Stimulated activated CD4-positive, alpha-beta T cell treated with anti-CD3 and anti-CD28 coated beads, Interleukin-4, amount 100 ng/mL, for 4 hours (primary cell): Measurements from ENCODE around the gene UBA1.
A peak's percentile ranks its signal among the peaks of the same experiment; 100 is the strongest.
"Not testable (repeated sequence)": the region's sequence is repeated elsewhere in the genome, so short reads cannot be mapped to it uniquely, and the experiment has no call there.

ENCODE experiments used
- DNase-seq, 2 experiments: peaks; one replicate each; pipeline ENCODE4 v3.0.0-alpha.2; 2020

The UBA1 gene

DNA sequence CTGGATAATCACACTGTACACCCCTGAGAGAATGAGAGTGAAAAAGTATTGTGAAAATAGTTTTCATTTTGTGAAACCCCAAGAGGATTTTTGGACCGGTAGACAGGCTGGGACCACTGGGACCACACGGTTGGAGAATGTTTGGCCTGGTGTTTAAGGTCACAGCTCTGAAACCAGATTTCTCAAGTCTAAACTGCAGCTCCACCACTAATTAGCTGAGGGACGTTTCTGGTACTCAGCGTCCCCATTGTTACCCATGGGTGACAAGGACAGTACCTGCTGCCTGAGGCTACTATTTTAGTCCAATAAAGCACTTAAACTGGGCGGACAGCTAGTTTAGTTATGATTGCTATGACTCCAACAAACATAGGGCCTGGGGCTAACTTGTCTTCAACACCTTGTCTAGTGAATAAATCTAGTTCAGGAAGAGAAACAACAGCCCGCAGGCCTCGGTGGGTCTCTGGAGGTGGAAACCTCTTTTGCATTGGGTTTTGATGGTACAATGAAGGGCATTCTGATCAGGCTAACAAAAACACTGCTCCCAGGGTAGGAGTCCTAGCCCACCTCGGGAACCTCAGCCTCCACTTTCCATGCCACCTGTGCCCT, 38.7 kb downstream of the UBA1 start:
- no peak for DNase-seq

DNA sequence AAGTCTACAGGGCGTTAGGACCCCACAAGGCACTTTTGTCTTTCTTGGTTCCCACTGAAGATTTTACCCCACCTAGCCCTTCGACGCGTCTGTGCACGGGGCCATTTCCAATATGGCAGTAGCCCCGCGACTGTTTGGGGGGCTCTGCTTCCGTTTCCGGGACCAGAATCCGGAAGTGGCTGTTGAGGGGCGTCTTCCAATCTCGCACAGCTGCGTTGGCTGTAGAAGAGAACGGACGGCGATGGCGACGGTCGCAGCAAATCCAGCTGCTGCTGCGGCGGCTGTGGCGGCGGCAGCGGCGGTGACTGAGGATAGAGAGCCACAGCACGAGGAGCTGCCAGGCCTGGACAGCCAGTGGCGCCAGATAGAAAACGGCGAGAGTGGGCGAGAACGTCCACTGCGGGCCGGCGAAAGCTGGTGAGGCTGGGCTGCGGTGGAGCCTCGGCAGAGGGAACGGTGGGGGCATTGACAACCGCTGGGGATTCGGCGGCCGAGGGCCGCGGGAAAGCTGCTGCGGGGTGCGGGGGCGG, 39.2 kb downstream of the UBA1 start, which contains the start of gene USP11:
Gene USP11, plus strand, starts transcription at position 207 of the 530 bp plus-strand sequence. Its CDS starts 35 bp downstream, at position 242.
- DNase-seq, result peak; percentile 6 to 25

DNA sequence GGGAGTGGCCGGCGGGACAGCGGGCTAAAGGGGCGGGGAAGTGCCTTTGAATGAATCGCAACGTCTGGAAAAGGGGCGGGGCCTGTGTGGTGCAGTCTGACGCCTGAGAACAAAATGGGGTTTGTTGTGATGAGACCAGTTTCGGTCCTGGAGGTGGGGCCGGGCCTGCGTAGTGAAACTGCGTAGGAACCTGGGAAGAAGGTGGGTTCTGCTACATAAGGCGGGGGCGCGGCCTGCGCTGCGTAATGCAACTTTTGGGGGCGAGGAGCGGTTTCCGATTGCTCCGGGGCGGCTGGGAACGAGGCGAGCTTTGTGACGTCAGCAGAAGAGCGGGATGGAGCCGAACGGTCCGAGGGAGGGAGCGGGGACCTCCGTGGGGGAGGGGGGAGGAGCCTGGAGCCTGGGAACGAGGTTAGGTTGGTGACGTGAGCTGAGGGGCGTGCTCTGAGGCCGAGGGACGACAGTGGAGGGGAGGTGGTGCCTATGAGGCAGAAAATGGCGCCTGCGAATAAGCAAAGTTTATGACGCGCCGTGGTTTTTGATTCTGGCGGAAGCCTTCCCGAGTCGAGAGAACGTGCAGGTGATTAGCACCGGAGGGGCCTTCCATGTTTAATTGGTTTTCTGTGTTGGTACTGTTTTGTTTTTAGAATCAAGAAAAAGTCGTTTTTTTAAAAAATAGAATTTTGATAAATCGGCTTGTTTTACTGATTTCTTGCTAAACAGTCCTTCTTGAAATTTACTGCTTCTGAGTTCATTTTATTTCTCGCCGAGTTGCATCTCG, 39.9 kb downstream of the UBA1 start:
- DNase-seq, result peak; percentile 83 to 96

DNA sequence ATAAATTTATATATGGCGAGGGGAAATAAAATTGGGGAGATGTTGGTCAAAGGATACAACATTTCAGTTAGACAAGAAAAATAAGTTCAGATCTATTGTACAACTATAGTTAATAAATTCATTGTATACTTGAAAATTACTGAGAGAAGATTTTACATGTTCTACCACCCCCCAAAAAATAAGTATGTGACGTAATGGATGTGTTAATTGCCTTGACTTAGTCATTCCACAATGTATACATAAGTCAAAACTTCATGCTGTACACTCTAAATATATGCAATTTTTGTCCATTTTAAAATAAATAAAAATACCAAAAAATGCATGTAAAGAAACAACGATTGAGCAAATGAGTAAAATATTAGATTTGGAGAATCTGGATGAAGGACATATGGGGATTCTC, 41.0 kb downstream of the UBA1 start:
- DNase-seq, result no peak

DNA sequence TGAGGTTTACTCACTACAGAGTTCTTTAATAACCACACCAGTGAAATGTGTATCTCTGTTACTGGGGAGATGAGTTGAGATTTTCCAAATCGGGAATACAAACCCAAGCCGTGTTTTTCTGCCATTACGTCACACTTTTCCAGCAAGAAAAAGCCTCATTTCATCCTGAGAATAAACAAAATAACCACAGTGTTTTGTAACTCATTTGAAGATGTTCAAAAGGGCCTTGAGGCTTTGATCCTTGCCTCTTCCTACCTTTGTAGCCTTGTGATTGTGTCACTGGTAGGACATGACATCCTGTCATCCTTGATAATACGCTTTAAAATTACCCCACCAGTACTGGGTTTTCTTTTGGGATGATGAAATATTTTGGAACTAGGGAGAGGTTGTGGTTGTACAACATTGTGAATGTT, 42.1 kb downstream of the UBA1 start:
- no peak for DNase-seq

DNA sequence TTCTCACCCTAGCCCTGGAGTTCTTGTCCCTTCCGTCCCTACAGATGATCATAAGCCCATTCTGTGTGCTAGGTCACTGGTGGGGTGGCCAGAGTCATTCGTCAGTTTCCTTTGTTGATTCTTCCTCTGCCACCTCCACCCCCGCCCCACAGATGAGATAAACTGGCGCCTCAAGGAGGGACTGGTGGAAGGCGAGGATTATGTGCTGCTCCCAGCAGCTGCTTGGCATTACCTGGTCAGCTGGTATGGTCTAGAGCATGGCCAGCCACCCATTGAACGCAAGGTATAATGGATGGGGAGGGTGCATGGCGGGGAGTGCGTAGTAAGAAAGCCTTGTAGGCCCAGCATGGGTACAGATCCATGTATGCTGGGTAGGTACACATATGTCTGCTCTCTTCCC, 45.6 kb downstream of the UBA1 start:
- DNase-seq, result no peak

DNA sequence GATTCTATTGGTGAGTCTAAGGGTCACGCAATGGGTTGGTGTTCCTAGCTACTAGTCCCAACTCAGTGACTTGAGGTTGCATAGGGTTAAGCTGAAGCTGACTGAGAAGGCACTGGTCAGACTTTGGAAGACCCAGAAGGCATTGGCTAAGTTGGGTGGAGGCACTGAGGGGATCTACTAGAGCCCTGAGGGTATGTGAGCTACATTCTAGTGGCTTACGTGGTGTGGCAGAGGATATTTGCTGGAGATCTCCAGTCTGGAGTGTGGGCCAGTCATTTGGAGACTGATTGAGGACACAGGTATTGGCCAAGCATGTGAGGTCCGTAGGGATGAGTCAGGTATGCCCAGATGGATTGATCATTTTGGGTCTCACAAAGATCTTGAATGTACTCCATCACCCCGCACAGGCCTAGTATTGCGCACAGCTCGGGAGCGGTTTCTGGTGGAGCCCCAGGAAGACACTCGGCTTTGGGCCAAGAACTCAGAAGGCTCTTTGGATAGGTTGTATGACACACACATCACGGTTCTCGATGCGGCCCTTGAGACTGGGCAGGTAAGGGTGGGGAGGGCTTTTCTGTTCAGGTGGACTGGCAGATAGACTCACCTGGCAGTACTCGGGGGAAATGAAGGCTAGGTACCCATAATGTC, 46.4 kb downstream of the UBA1 start:
- no peak for DNase-seq

DNA sequence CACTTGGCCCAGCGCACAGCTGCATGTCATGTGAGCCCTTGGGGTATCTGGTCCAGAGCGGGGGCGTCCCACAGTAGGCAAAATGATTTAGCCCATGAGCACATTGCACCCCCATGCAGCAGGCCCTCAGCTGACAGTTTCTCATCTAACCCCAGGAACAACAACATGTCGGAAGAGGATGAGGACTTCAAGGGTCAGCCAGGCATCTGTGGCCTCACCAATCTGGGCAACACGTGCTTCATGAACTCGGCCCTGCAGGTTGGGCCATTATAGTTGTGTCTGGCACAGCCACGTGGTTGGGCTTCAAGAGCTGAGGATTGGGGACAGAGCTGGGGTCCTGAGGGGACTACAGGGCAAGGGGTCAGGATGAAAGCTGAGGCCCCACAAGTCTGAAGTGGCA, 47.0 kb downstream of the UBA1 start:
- no peak for DNase-seq

DNA sequence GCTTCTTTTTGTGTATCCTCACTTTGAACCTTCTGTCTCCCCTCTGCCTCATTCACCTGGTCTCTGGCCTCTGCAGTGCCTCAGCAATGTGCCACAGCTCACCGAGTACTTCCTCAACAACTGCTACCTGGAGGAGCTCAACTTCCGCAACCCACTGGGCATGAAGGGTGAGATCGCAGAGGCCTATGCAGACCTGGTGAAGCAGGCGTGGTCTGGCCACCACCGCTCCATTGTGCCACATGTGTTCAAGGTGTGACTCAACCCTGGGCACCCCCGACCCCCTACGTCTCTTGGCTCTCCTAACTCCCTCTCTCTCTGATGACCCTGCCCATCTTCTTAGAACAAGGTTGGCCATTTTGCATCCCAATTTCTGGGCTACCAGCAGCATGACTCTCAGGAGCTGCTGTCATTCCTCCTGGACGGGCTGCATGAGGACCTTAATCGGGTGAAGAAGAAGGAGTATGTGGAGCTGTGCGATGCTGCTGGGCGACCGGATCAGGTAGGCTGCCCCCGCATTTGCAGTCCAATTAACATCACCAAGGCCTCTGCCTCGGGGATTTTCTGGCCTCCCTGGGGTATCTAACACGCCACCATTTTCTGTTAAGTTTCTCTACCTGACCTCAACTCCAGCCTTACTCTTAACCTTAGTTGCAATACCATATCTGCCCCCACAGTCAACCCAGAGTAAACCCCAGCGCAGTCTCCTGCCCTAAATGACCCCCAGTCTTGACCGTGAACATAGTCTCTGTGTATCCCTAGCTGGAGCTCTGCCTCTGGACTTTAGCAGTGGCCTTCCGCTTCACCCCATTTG, 47.8 kb downstream of the UBA1 start:
- no peak for DNase-seq

DNA sequence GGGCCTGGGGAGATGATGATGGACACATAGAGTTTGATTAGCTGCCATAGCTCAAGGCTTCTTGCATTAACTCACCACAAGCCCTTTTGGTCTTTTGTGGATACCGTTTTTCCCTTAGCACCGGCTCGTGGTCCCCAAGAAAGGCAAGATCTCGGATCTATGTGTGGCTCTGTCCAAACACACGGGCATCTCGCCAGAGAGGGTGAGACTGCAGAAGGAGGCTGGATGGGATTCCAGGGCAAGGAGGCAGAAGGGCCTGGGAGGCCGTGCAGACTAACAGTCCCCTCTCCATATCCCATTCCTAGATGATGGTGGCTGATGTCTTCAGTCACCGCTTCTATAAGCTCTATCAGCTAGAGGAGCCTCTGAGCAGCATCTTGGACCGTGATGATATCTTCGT, 48.7 kb downstream of the UBA1 start:
- DNase-seq, result no peak

DNA sequence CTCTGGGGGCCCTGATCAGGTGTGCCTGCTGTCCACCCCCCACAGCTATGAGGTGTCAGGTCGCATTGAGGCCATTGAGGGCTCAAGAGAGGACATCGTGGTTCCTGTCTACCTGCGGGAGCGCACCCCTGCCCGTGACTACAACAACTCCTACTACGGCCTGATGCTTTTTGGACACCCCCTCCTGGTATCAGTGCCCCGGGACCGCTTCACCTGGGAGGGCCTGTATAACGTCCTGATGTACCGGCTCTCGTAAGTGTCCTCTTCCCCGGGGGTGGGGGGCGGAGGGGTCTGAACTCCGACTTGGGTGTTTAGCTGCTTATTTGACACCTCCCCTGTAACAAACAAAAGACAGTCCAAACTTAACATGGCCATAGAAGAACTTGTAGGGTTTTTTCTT, 49.7 kb downstream of the UBA1 start:
- no peak for DNase-seq

DNA sequence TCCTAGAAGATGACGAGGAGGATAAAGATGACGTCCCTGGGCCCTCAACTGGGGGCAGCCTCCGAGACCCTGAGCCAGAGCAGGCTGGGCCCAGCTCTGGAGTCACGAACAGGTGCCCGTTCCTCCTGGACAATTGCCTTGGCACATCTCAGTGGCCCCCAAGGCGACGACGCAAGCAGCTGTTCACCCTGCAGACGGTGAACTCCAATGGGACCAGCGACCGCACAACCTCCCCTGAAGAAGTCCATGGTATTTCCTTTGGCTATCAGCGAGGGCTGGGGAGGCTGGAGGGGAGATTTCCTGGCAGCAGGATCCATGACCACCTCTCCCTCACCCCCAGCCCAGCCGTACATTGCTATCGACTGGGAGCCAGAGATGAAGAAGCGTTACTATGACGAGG, 51.0 kb downstream of the UBA1 start:
- no peak for DNase-seq

DNA sequence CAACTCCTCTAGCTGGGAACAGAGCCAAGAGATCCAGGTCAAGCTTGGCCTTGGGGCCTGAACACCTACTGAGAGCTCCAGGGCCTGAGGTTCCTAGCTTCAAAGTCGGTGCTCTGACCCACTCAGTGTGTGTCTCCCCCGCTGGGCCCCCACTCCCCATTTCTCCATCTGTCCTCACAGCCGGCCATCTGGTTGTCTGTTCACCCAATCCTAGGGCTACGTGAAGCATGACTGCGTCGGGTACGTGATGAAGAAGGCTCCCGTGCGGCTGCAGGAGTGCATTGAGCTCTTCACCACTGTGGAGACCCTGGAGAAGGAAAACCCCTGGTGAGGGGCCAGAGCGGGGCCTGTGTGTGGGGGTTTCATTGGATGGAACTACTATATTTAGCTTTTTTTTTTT, 51.5 kb downstream of the UBA1 start:
- no peak for DNase-seq

DNA sequence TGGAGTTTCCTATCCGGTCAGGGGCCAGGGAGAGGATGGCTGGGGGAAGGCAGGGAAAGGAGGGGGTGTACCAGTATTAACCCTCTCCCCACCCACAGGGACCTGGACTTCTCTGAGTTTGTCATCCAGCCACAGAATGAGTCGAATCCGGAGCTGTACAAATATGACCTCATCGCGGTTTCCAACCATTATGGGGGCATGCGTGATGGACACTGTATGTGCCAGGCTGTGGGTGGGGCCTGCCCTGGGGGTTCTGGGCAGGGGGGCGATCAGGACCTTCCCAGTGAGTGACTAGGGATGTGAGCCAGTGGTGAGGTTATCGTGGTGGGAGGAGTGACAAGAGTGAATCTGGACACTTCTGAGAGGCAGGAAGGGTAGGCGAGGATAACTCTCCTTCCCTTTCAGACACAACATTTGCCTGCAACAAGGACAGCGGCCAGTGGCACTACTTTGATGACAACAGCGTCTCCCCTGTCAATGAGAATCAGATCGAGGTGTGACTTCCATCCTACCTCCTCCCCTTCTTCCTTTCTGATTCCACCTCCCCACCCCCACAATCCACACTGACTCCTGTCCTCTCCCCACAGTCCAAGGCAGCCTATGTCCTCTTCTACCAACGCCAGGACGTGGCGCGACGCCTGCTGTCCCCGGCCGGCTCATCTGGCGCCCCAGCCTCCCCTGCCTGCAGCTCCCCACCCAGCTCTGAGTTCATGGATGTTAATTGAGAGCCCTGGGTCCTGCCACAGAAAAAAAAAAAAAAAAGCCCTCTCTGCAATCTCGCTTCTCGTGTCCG, 53.8 kb downstream of the UBA1 start:
- no peak for DNase-seq

DNA sequence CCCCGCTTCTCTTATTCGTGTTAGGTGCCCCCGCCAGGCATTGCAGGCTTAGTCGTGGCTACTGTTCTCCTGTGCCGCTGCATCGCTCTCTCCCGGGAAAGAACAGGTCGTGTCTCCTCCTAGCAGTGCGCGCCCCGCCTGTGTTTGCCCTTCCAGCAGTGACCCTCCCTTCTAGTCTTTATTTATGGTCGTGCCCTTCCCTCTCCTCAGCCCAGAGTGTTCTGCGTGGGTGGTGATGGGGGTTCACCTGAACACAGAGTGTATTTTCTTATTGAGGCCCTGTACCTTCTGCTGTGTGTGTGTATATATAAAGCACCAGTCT, 54.3 kb downstream of the UBA1 start:
- DNase-seq, result no peak

DNA sequence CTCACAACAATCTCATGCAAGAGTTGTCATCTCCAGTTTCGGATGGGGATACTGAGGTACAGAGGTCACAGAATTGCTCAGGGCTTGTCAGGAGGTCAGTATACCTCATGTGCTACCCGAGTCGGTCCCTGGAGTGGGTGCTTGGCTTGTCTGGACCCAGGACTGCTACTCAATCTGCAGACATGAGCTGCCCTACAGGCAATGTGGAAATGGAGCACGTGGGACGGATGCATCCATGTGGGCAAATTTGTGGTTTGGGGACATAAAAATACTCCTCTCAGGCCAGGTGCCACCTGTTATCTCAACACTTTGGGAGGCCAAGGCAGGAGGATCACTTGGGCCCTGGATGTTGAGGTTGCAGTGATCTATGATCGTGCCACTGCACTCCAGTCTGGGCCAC, 54.9 kb downstream of the UBA1 start:
- no peak for DNase-seq

DNA sequence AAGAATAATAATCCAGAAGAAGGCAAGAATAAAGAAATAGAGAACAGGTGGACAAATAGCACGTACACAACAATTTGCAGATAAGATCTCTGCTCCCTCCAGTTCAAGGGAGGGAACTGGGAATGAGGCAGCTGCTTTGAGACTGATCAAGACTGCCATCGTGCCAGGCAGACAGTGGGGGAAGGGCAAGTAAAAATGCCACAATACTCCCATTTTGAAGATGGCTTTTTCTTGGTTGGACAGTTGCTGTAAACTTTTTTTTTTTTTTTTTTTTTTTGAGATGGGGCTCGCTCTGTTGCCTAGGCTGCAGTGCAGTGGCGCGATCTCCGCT, 56.4 kb downstream of the UBA1 start:
- DNase-seq, result no peak

DNA sequence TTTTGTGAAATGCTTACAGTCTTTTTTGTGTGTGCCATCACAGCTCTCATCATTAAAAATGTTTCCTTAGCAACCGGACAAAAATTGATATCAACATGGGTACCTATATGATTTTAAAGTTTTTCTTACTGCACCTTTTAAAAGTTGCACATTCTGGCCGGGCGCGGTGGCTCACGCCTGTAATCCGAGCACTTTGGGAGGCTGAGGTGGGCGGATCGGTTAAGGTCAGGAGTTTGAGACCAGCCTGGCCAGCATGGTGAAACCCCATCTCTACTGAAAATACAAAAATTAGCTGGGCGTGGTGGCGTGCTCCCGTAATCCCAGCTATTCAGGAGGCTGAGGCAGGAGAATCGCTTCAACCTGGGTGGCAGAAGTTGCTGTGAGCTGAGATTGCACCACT, 64.0 kb downstream of the UBA1 start:
- DNase-seq, result not testable (repeated sequence)
